NCI-H2171 (cell line): Measurements from ENCODE around the gene PLPPR5.
"Not testable (repeated sequence)": the region's sequence is repeated elsewhere in the genome, so short reads cannot be mapped to it uniquely, and the experiment has no call there.

Source experiments
- DNase-seq: peaks from one replicate; lab custom pipeline; 2025; lab: John Stamatoyannopoulos, UW

The PLPPR5 gene

GRCh38 chr1:99004861-99005442, at the start of gene PLPPR5:
TSS of gene PLPPR5 (minus strand) at chr1:99004861. CDS start at chr1:99004671, 190 bp downstream.
- no peak for DNase-seq

- no peak for DNase-seq
Observed at GRCh38 chr1:99051611-99052283, 47.1 kb upstream of the PLPPR5 start.

- DNase-seq, result no peak
Observed at GRCh38 chr1:99049745-99050144, 45.1 kb upstream of the PLPPR5 start.

- not testable (repeated sequence) for DNase-seq
Observed at GRCh38 chr1:99036746-99037145, 32.1 kb upstream of the PLPPR5 start.

GRCh38 chr1:99018313-99018712, 13.7 kb upstream of the PLPPR5 start:
- DNase-seq, result no peak

- DNase-seq, result no peak
Observed at GRCh38 chr1:99017655-99018054, 13.0 kb upstream of the PLPPR5 start.

- DNase-seq, result no peak
Observed at GRCh38 chr1:99010679-99011078, 6.0 kb upstream of the PLPPR5 start.

- no peak for DNase-seq
Observed at GRCh38 chr1:99007366-99007765, 2.7 kb upstream of the PLPPR5 start.

GRCh38 chr1:99005537-99005942, 879 bp upstream of the PLPPR5 start:
- no peak for DNase-seq

- no peak for DNase-seq
Observed at GRCh38 chr1:99004254-99004860, 304 bp downstream of the PLPPR5 start.

GRCh38 chr1:99003581-99004253, 944 bp downstream of the PLPPR5 start:
- no peak for DNase-seq

GRCh38 chr1:98992844-98993243, 11.8 kb downstream of the PLPPR5 start:
- DNase-seq, result no peak

GRCh38 chr1:98991127-98992012, 13.3 kb downstream of the PLPPR5 start:
- no peak for DNase-seq

GRCh38 chr1:98989556-98989907, 15.1 kb downstream of the PLPPR5 start:
- DNase-seq, result no peak

GRCh38 chr1:98988904-98989555, 15.6 kb downstream of the PLPPR5 start:
- DNase-seq, result no peak

- DNase-seq, result no peak
Observed at GRCh38 chr1:98985687-98986086, 19.0 kb downstream of the PLPPR5 start.

- DNase-seq, result no peak
Observed at GRCh38 chr1:98981917-98982513, 22.6 kb downstream of the PLPPR5 start.

- DNase-seq, result no peak
Observed at GRCh38 chr1:98979463-98979862, 25.2 kb downstream of the PLPPR5 start.

- no peak for DNase-seq
Observed at GRCh38 chr1:98975810-98976209, 28.9 kb downstream of the PLPPR5 start.

- DNase-seq, result no peak
Observed at GRCh38 chr1:98975113-98975512, 29.5 kb downstream of the PLPPR5 start.
